ENCODE data around the gene CDKAL1. TPM values are rescaled to one million over a fixed set of nuclear protein-coding genes. Genes with fewer than 3 reads are reported as not detected.

CDKAL1 gene
- total RNA-seq, 1 donor from 2014 or later = 9.6 TPM

DNA sequence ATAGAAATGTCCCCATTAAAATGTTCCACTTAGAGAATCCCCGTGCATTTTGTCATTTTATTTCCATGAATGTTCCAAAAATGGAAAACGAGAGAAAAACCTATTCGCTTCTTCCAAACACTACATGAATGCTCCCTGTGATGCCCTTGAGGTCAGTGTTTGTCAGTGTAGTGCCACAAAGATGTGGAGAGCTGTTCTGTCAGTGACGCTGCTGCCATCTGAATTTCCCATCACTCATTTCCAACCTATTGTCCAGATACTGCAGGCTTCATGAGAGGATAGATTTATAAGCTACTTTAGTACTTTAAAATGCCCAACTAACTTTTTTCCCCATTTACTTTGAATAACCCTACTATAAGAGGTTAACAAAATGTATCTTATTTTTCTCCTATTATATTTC, 335.8 kb downstream of the CDKAL1 start:
- TF ChIP-seq, protein P1, sequence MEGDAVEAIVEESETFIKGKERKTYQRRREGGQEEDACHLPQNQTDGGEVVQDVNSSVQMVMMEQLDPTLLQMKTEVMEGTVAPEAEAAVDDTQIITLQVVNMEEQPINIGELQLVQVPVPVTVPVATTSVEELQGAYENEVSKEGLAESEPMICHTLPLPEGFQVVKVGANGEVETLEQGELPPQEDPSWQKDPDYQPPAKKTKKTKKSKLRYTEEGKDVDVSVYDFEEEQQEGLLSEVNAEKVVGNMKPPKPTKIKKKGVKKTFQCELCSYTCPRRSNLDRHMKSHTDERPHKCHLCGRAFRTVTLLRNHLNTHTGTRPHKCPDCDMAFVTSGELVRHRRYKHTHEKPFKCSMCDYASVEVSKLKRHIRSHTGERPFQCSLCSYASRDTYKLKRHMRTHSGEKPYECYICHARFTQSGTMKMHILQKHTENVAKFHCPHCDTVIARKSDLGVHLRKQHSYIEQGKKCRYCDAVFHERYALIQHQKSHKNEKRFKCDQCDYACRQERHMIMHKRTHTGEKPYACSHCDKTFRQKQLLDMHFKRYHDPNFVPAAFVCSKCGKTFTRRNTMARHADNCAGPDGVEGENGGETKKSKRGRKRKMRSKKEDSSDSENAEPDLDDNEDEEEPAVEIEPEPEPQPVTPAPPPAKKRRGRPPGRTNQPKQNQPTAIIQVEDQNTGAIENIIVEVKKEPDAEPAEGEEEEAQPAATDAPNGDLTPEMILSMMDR (IDR thresholded peaks at IDR 0.05) = no peak
- Mint-ChIP-seq H3K9me3 (ENCODE audit: low read depth) (no peaks in the 10 kb centered on the region), H3K36me3 (ENCODE audit: low read depth) (no peaks in the 10 kb centered on the region), H3K27ac (ENCODE audit: unreplicated experiment) (no peak overlapping the region), H3K4me3 (ENCODE audit: unreplicated experiment) (no peak overlapping the region), H3K4me1 (ENCODE audit: low read depth) (peaks cover 16% of the 10 kb centered on the region), H3K27me3 (ENCODE audit: low read depth) (no peaks in the 10 kb centered on the region)
- DNase-seq (ENCODE audit: low spot score) = no peak

DNA sequence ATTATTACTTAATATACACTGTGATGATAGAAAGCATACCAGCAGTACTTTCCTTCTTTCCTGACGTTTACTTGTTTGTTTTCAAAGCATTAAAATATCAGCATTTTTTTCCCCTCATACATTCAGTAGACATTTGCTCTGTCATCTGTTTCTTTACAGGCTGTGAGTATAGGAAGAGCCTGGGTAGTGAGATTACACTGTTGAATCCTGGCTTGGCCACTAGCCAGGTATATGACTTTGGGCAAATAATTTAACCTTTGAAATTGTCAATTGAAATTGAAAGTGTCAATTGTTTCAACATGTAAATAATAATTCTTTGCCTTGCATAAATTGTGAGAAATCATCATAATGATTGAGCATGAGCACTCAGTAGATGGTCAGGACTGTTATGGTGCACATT, 336.2 kb downstream of the CDKAL1 start:
- no peak overlapping the region for H3K27ac Mint-ChIP-seq (ENCODE audit: unreplicated experiment)
- TF ChIP-seq, protein P1 (IDR thresholded peaks at IDR 0.05) = no peak
- H3K36me3 Mint-ChIP-seq (ENCODE audit: low read depth) = no peaks in the 10 kb centered on the region
- no peak for DNase-seq (ENCODE audit: low spot score)
- H3K4me1 Mint-ChIP-seq (ENCODE audit: low read depth) = peaks cover 19% of the 10 kb centered on the region
- no peaks in the 10 kb centered on the region for H3K27me3 Mint-ChIP-seq (ENCODE audit: low read depth)
- H3K4me3 Mint-ChIP-seq (ENCODE audit: unreplicated experiment) = no peak overlapping the region
- H3K9me3 Mint-ChIP-seq (ENCODE audit: low read depth) = no peaks in the 10 kb centered on the region

DNA sequence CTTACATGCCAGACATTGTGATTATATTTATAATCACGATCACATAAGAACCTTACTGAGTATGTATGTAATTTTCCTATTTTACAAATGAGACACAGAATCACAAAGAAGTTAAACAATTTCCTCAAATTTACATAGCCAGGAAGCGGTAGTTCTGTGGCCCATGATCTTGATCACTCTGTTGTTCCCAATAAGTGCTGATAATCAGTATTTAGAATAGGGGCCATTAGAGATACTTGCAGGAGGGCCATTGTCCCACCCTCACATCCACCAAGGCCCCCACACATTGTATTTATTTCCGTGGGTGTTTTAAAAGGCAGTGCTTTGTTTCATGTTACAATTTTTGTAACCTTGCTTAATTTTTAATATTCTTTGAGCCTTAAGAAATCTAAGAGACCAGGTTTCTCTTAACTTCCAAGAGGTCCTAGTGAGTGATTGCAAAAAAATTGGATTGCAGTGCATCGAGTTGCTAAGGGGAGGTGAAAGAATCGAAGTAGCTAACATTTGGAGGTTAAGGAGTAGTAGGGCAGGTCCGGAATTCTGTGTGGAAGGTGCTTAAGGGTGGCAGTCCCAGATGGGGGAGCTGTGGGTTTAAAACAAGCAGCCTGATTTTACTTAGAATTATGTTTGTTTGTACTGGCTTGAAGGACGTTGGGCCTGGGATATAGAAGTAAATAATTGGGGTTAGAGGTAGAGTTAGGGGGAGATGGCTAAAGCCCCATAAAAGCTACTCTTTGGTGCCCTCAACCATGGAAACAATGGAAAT, 339.4 kb downstream of the CDKAL1 start:
- Mint-ChIP-seq H3K4me1 (ENCODE audit: low read depth) (peaks cover 31% of the 10 kb centered on the region), H3K27me3 (ENCODE audit: low read depth) (no peaks in the 10 kb centered on the region), H3K27ac (ENCODE audit: unreplicated experiment) (no peak overlapping the region), H3K36me3 (ENCODE audit: low read depth) (no peaks in the 10 kb centered on the region), H3K4me3 (ENCODE audit: unreplicated experiment) (no peak overlapping the region), H3K9me3 (ENCODE audit: low read depth) (no peaks in the 10 kb centered on the region)
- DNase-seq (ENCODE audit: low spot score) = no peak
- TF ChIP-seq, protein P1 (IDR thresholded peaks at IDR 0.05) = peak; percentile 46

DNA sequence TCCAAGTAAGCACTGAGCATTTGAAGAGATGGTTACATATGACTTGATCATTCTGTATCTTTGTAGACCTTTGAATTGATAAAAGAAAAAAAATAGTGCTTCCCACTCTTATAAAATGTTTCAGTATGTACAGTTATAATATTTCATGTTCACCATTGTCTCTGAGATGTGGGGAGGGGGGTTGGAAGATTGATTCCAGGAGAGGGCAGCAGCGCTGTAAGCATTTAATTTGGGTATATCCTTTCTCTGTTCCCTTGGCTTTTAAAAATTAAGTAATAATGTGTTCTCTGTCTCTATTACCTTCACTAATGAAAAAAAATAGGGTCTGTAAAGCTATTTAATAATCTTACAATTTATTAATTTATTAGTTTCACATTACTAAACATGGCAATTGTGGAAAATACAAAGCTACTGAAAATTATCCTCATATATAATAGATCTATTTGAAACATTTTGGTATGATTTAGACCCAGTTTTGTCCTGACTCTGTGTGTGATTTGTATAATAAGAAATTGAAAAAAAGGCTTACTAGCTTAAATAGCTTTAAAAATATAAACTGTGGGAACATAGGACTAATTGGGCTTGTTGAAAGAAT, 341.2 kb downstream of the CDKAL1 start:
- Mint-ChIP-seq H3K4me3 (ENCODE audit: unreplicated experiment) (no peak overlapping the region), H3K9me3 (ENCODE audit: low read depth) (no peaks in the 10 kb centered on the region), H3K4me1 (ENCODE audit: low read depth) (peaks cover 41% of the 10 kb centered on the region), H3K27me3 (ENCODE audit: low read depth) (no peaks in the 10 kb centered on the region), H3K27ac (ENCODE audit: unreplicated experiment) (no peak overlapping the region), H3K36me3 (ENCODE audit: low read depth) (no peaks in the 10 kb centered on the region)
- DNase-seq (ENCODE audit: low spot score) = no peak
- TF ChIP-seq, protein P1 (IDR thresholded peaks at IDR 0.05) = peak; percentile 81

DNA sequence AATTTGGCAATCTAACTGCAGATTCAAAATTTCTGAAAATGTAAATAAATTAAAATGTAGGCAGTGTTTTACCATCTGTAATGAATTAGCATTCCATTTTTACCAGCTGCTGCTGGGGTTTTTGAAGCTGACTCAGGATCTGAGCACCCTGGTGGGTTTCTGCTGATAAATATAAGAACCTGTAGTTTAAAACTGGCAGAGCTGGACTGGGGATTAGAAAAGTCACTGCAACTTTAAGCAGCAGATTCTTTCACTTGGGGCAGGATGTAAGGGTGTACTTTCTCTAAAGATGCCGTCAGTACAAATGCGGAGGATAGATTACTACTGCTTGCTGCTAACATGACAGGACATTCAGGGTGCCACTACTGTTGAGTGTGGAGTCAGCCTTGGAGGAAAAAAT, 341.8 kb downstream of the CDKAL1 start:
- Mint-ChIP-seq H3K4me1 (ENCODE audit: low read depth) (peaks cover 41% of the 10 kb centered on the region), H3K27me3 (ENCODE audit: low read depth) (no peaks in the 10 kb centered on the region)

More for the DNA sequence above, 341.8 kb downstream of the CDKAL1 start:
- Mint-ChIP-seq H3K27ac (ENCODE audit: unreplicated experiment) (peak overlapping the region; percentile 75), H3K4me3 (ENCODE audit: unreplicated experiment) (no peak overlapping the region), H3K36me3 (ENCODE audit: low read depth) (no peaks in the 10 kb centered on the region), H3K9me3 (ENCODE audit: low read depth) (no peaks in the 10 kb centered on the region)
- TF ChIP-seq, protein P1 (IDR thresholded peaks at IDR 0.05) = no peak
- DNase-seq (ENCODE audit: low spot score) = no peak
